ENCODE measurements around the gene SLC35B1.

The SLC35B1 gene

DNA sequence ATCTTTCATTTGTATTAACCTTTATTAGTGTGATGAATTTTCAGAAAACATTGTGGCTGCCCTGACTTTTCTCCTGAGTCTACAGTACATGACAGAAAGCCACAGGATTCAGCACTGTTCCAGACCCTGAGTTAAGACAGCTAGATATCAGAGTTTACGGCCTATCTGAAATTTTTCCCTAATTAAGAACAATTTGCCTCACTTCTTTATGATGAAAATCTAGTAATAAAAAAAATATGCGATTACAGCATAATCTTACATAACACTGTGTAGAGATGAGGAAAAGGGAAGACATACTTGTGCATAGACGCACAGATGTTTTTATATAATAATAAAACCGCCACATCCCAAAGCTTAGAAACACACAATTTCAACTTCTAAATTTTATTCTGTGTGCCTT, 37.1 kb downstream of the SLC35B1 start:
- no peak for DNase-seq (ENCODE audit: low read depth)

- DNase-seq (ENCODE audit: low read depth) = no peak
These were observed 37.8 kb downstream of the SLC35B1 start for GRCh38 chr17:49670002-49670401.

GRCh38 chr17:49667854-49668253, 39.9 kb downstream of the SLC35B1 start:
- DNase-seq (ENCODE audit: low read depth) = no peak

DNA sequence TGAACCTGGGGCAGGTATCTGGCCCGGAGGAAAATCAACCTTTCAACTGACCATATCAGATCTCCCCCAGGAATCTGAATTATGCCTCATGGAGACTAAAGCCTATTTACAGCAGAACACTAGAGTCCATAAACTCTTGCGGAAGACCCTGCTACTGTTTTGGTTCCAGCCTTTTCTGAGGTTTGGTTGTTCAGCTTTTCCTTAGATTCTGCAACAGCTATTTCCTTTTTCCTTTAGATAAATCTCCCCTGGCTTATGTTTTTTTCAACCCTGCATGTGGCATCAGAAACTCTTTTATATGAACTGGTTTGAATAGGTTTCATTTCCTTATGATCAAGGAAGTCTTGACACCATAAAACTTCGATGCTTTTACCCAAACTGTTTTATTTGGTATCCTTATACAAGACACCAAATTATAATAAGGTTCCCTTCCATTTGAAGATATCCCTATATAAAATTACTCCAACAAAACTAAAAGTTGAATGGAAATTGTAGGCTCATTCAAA, 43.0 kb downstream of the SLC35B1 start:
- DNase-seq (ENCODE audit: low read depth) = no peak

GRCh38 chr17:49659661-49660382, 47.9 kb downstream of the SLC35B1 start:
- DNase-seq (ENCODE audit: low read depth) = no peak

GRCh38 chr17:49656247-49656646, 51.5 kb downstream of the SLC35B1 start:
- no peak for DNase-seq (ENCODE audit: low read depth)

All from stimulated activated CD8-positive, alpha-beta memory T cell treated with anti-CD3 and anti-CD28 coated beads, Interleukin-7, amount 100 ng/mL, for 24 hours (primary cell).